ENCODE measurements around the gene PLA2G4B. TPM values are rescaled to one million over a fixed set of nuclear protein-coding genes. Genes with fewer than 3 reads are reported as not detected.

The PLA2G4B gene
- total RNA-seq, 1 donor from 2014 or later: 11.1 TPM

- intact Hi-C loops (cut with micrococcal nuclease): no loop called here
Observed at GRCh38 chr15:41885841-41886240, 47.2 kb downstream of the PLA2G4B start.

- intact Hi-C loops (cut with micrococcal nuclease): no loop called here
Observed at GRCh38 chr15:41886741-41887140, 48.1 kb downstream of the PLA2G4B start.

- intact Hi-C loops (cut with micrococcal nuclease): no loop called here
Observed at GRCh38 chr15:41887161-41887560, 48.5 kb downstream of the PLA2G4B start.

- intact Hi-C loops (cut with micrococcal nuclease): no loop called here
Observed at GRCh38 chr15:41887893-41888292, 49.2 kb downstream of the PLA2G4B start.

GRCh38 chr15:41888662-41889253 lies 50.1 kb downstream of the PLA2G4B start:
- intact Hi-C loops (cut with micrococcal nuclease): no loop called here

GRCh38 chr15:41890050-41890690 lies 51.5 kb downstream of the PLA2G4B start:
- intact Hi-C loops (cut with micrococcal nuclease): loop anchor here (5.0 kb wide), 1 partner anchor 63 kb away; the partner anchor contains the start of gene JMJD7

GRCh38 chr15:41891226-41891625 lies 52.6 kb downstream of the PLA2G4B start:
- intact Hi-C loops (cut with micrococcal nuclease): loop anchor here (5.0 kb wide), 1 partner anchor 64 kb away; the partner anchor contains the start of gene JMJD7

GRCh38 chr15:41891946-41892345 lies 53.3 kb downstream of the PLA2G4B start:
- intact Hi-C loops (cut with micrococcal nuclease): loop anchor here (5.0 kb wide), 1 partner anchor 65 kb away; the partner anchor contains the start of gene JMJD7

- intact Hi-C loops (cut with micrococcal nuclease): loop anchor here (5.0 kb wide), 1 partner anchor 66 kb away; the partner anchor contains the start of gene JMJD7
Observed at GRCh38 chr15:41892621-41893421, 54.2 kb downstream of the PLA2G4B start.

- intact Hi-C loops (cut with micrococcal nuclease): loop anchor here (5.0 kb wide), 1 partner anchor 66 kb away; the partner anchor contains the start of gene JMJD7
Observed at GRCh38 chr15:41893422-41894250, 55.0 kb downstream of the PLA2G4B start, which contains the start of gene SPTBN5. SPTBN5 (minus strand) TSS chr15:41894053; CDS start chr15:41893497, 556 bp downstream.

GRCh38 chr15:41894251-41894790 lies 55.7 kb downstream of the PLA2G4B start:
- intact Hi-C loops (cut with micrococcal nuclease): loop anchor here (5.0 kb wide), 1 partner anchor 67 kb away; the partner anchor contains the start of gene JMJD7

GRCh38 chr15:41894791-41895463 lies 56.3 kb downstream of the PLA2G4B start:
- intact Hi-C loops (cut with micrococcal nuclease): loop anchor here (5.0 kb wide), 1 partner anchor 68 kb away; the partner anchor contains the start of gene JMJD7

- intact Hi-C loops (cut with micrococcal nuclease): no loop called here
Observed at GRCh38 chr15:41895491-41895890, 56.8 kb downstream of the PLA2G4B start.

- intact Hi-C loops (cut with micrococcal nuclease): no loop called here
Observed at GRCh38 chr15:41895957-41896356, 57.3 kb downstream of the PLA2G4B start.

GRCh38 chr15:41896566-41896965 lies 57.9 kb downstream of the PLA2G4B start:
- intact Hi-C loops (cut with micrococcal nuclease): no loop called here

GRCh38 chr15:41897363-41897799 lies 58.7 kb downstream of the PLA2G4B start:
- intact Hi-C loops (cut with micrococcal nuclease): no loop called here

Measured in T-helper 2 cell treated with Interferon-gamma antibody and Interleukin-4, amounts not matched to agents 100 ng/mL and 5 ng/mL, for 36 hours (primary cell).